Uterus (tissue), 4 donors: ENCODE results near the gene ELP4. TPM values are rescaled to one million over a fixed set of nuclear protein-coding genes. Genes with fewer than 3 reads are reported as not detected.

Experiments used
- DNase-seq, 2 donors: peaks; one replicate each; pipeline ENCODE4 v3.0.0-alpha.2; 2019 to 2020
- H3K27ac ChIP-seq, 2 donors: fragments of 200-600 bp; sonication (generic); 1 replicate in 1 of 2; 2 replicates in 1 of 2; pipeline ENCODE4 v1.5.1; 2016 to 2018
- H3K27me3 ChIP-seq, 2 donors: fragments of 200-600 bp; sonication (generic); one replicate each; pipeline ENCODE4 v1.5.1; 2018 to 2019; ENCODE audit warnings: control low read depth in 1 of 2
- H3K36me3 ChIP-seq, 2 donors: fragments of 200-600 bp; sonication (generic); one replicate each; pipeline ENCODE4 v1.5.1; 2019; ENCODE audit warnings: control low read depth in 1 of 2
- H3K4me1 ChIP-seq, 2 donors: fragments of 200-600 bp; sonication (generic); one replicate each; pipeline ENCODE4 v1.5.1; 2018 to 2019; ENCODE audit warnings: control low read depth in 1 of 2
- H3K4me3 ChIP-seq, 2 donors: fragments of 200-600 bp; sonication (generic); 1 replicate in 1 of 2; 2 replicates in 1 of 2; pipeline ENCODE4 v1.5.1; 2018 to 2019; ENCODE audit warnings: mild to moderate bottlenecking in 1 of 2
- H3K9me3 ChIP-seq, 2 donors: fragments of 200-600 bp; sonication (generic); one replicate each; pipeline ENCODE4 v1.5.1; 2019; ENCODE audit warnings: control low read depth in 1 of 2
- CTCF ChIP-seq, 4 experiments: fragments of 200-600 bp in 2 of 4; fragments of 450-650 bp in 2 of 4; sonication (generic) in 2 of 4; IDR thresholded peaks; one replicate each; pipeline ENCODE4 v1.5.1; 2016 to 2019; ENCODE audit warnings: antibody characterized with exemption in 4 of 4, mild to moderate bottlenecking in 2 of 4, moderate library complexity in 1 of 4
- POLR2A ChIP-seq, 2 donors: fragments of 450-650 bp; IDR thresholded peaks; one replicate each; pipeline ENCODE4 v1.6.1; 2016; ENCODE audit warnings: antibody characterized with exemption in 2 of 2, mild to moderate bottlenecking in 1 of 2, moderate library complexity in 1 of 2
- intact Hi-C: fragments of 100-400 bp; cut with DNase I; formaldehyde crosslinking; loops from one replicate; pipeline ENCODE4 v1.15.1; 2023; ENCODE audit warnings: low total_unique reads
- total RNA-seq, 4 donors: library from RNA; depleted of rRNA in 3 of 4; stranded (reverse); fragments of >200 nt in 3 of 4; gene quantifications; one replicate each; pipeline versions ENCODE4 v1.1.0 to v1.2.4, GENCODE V29; 2014 to 2023
- donor health status: DM: yes; HTN: yes; CAD: no.

ELP4 gene
- total RNA-seq, 4 donors from 2014 or later = 18.4 to 51.2 (median 21.2) TPM

DNA sequence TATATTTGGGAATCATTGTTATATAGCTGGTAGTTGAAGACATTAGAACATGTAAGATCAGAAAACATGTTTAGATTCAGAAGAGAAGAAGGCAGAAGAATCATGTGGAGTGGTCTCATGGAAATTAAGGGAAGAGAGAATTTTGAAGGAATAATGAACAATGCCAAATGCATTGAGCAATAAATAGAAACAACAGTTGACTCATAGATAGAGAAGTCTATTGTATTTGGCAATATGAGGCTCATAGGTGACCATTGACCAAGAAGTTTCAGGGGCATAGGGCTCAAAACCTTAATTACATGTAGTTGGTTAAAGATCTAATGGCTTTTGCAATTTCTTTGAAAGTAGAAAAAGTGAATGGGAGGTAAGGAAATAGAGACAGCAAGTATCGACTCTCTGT is 177.7 kb downstream of the ELP4 start:
- intact Hi-C loops = no loop called here
- no peak overlapping the region for H3K4me3 ChIP-seq

DNA sequence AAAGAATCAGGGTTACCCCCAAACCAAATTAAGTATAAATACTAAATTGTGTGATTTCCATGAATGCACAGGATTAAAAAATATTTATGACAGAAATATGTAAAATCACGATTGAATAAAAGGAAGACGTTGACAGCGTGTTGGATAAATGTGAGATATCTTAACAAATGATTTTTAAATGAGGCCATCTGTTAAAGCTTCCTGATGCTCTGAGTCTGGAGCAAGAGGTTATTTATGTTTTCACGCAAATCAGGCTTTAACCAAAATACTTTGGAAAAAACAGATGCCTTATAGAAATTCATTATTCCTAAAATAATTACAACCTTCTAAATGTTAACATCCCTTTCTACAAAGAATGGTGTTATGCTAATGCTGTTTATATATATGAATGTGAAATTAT is 178.3 kb downstream of the ELP4 start:
- TF ChIP-seq POLR2A (IDR thresholded peaks at IDR 0.05) (no peak), CTCF (IDR thresholded peaks at IDR 0.05) (no peak)
- H3K4me1 ChIP-seq = no peaks in the 10 kb centered on the region
- no peaks in the 10 kb centered on the region for H3K9me3 ChIP-seq
- no peak for DNase-seq
- no peak overlapping the region for H3K4me3 ChIP-seq
- H3K27ac ChIP-seq = no peak overlapping the region
- intact Hi-C loops = no loop called here
- H3K27me3 ChIP-seq = no peaks in the 10 kb centered on the region
- peaks cover 0 to 3% of the 10 kb centered on the region in 2 donors for H3K36me3 ChIP-seq

More for the DNA sequence above, 177.7 kb downstream of the ELP4 start:
- Histone ChIP-seq H3K27ac (no peak overlapping the region), H3K27me3 (no peaks in the 10 kb centered on the region), H3K36me3 (peaks cover 0 to 3% of the 10 kb centered on the region in 2 donors), H3K9me3 (no peaks in the 10 kb centered on the region), H3K4me1 (no peaks in the 10 kb centered on the region)
- DNase-seq = no peak
- TF ChIP-seq CTCF (IDR thresholded peaks at IDR 0.05) (no peak), POLR2A (IDR thresholded peaks at IDR 0.05) (no peak)

GRCh38 chr11:31689559-31689958 is 180.0 kb downstream of the ELP4 start:
- TF ChIP-seq CTCF (IDR thresholded peaks at IDR 0.05) (no peak), POLR2A (IDR thresholded peaks at IDR 0.05) (no peak)
- no peak for DNase-seq
- H3K27ac ChIP-seq = no peak overlapping the region
- H3K4me1 ChIP-seq = no peaks in the 10 kb centered on the region
- no peak overlapping the region for H3K4me3 ChIP-seq
- H3K9me3 ChIP-seq = no peaks in the 10 kb centered on the region
- intact Hi-C loops = no loop called here
- no peaks in the 10 kb centered on the region for H3K27me3 ChIP-seq
- peaks cover 0 to 3% of the 10 kb centered on the region in 2 donors for H3K36me3 ChIP-seq

- no peaks in the 10 kb centered on the region for H3K27me3 ChIP-seq
- H3K36me3 ChIP-seq = peaks cover 0 to 3% of the 10 kb centered on the region in 2 donors
- no peaks in the 10 kb centered on the region for H3K4me1 ChIP-seq
- H3K27ac ChIP-seq = no peak overlapping the region
- intact Hi-C loops = no loop called here
- no peaks in the 10 kb centered on the region for H3K9me3 ChIP-seq
- no peak for TF ChIP-seq POLR2A (IDR thresholded peaks at IDR 0.05)
- no peak for TF ChIP-seq CTCF (IDR thresholded peaks at IDR 0.05)
- no peak for DNase-seq
- no peak overlapping the region for H3K4me3 ChIP-seq
Observed at GRCh38 chr11:31690041-31690440, 180.5 kb downstream of the ELP4 start.

DNA sequence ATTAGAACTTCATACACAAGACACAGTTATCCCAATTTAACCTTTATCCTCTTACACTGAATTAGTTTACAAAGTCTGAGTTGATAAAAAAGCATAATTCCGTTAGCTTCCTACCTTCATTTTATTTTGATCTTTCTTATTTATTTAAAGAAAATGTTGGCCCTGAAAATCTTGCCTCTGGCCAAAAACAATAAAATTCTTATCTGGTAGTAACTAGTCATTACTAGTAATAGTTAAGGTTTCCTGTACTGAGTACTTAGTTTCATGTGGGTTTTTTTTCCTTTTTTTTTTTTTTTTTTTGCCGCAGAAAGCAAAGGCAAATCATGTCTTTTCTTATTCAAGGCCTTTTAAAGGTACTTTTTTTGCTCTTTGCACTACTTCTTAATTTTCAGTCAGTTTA is 180.9 kb downstream of the ELP4 start:
- no peaks in the 10 kb centered on the region for H3K27me3 ChIP-seq
- H3K4me1 ChIP-seq = no peaks in the 10 kb centered on the region
- intact Hi-C loops = no loop called here
- TF ChIP-seq CTCF (IDR thresholded peaks at IDR 0.05) = no peak
- no peak for TF ChIP-seq POLR2A (IDR thresholded peaks at IDR 0.05)
- DNase-seq = no peak
- H3K9me3 ChIP-seq = no peaks in the 10 kb centered on the region
- H3K36me3 ChIP-seq = peaks cover 0 to 3% of the 10 kb centered on the region in 2 donors
- no peak overlapping the region for H3K4me3 ChIP-seq
- no peak overlapping the region for H3K27ac ChIP-seq
